Measurements from ENCODE around the gene BOD1L1.

- no peak for TF ChIP-seq EZH2 (IDR thresholded peaks at IDR 0.05; ENCODE audit: borderline replicate concordance, insufficient read depth, low read length, poor library complexity, severe bottlenecking)
- TF ChIP-seq EP300 (conservative IDR thresholded peaks at IDR 0.05; ENCODE audit: poor library complexity, severe bottlenecking), result no peak
- TF ChIP-seq CTCF (IDR thresholded peaks at IDR 0.05; ENCODE audit: poor library complexity, severe bottlenecking), result no peak
Observed at GRCh38 chr4:13555325-13555724, 72.2 kb downstream of the BOD1L1 start.

Measured in neural cell (in vitro differentiated cells).